UCSD-AML1 (cell line): ENCODE measurements around the gene FAT1.

Experiments
- DNase-seq: peaks from one replicate; lab custom pipeline; 2025; ENCODE audit not compliant: unreplicated experiment; lab: John Stamatoyannopoulos, UW

Gene FAT1

DNA sequence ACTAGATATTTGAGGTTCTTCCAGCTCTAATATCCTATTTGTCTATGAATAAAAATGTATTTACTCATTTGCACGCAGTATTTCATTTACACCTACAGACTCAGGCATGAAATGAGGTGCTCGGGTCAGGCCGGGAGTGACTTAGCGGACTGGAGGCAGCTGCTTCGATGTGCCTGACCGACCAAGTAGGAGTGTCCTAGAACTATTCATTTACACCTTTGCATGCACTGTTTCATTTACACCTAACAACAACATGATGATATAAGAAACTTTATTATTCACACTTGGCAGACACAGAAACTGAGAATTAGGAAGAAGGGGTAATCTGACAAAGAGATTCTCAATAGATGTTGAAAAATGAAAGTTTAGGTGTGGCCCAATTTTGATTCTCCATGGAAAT lies 28.7 kb upstream of the FAT1 start:
- no peak for DNase-seq

- DNase-seq, result no peak
Observed at GRCh38 chr4:186749611-186750281, 26.1 kb upstream of the FAT1 start.

- DNase-seq, result no peak
Observed at GRCh38 chr4:186746581-186746980, 22.9 kb upstream of the FAT1 start.

- DNase-seq, result no peak
Observed at GRCh38 chr4:186743261-186743660, 19.6 kb upstream of the FAT1 start.

- no peak for DNase-seq
Observed at GRCh38 chr4:186740822-186741221, 17.2 kb upstream of the FAT1 start.

GRCh38 chr4:186739802-186740434 lies 16.3 kb upstream of the FAT1 start:
- DNase-seq, result no peak

- DNase-seq, result no peak
Observed at GRCh38 chr4:186739317-186739716, 15.7 kb upstream of the FAT1 start.

- DNase-seq, result no peak
Observed at GRCh38 chr4:186738421-186738820, 14.8 kb upstream of the FAT1 start.

DNA sequence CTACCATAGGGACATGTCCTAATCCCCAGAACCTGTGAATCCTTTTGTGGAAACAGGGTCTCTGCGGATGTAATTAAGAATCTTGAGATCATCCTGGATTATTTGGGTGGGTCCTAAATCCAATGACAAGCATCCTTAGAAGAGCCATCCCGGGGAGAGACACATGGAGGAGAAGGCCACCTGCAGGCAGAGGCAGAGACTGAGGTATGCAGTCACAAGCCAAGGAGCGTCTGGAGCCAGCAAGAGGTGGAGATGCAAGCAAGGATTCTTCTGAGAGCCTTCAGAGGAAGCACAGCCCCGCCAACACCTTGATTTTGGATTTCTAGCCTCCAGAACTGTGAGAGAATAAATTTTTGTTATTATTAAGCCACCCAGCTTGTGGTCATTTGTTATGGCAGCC lies 13.8 kb upstream of the FAT1 start:
- DNase-seq, result no peak

GRCh38 chr4:186736466-186736865 lies 12.8 kb upstream of the FAT1 start:
- DNase-seq, result no peak

GRCh38 chr4:186734251-186734650 lies 10.6 kb upstream of the FAT1 start:
- no peak for DNase-seq

GRCh38 chr4:186733778-186734177 lies 10.1 kb upstream of the FAT1 start:
- no peak for DNase-seq

DNA sequence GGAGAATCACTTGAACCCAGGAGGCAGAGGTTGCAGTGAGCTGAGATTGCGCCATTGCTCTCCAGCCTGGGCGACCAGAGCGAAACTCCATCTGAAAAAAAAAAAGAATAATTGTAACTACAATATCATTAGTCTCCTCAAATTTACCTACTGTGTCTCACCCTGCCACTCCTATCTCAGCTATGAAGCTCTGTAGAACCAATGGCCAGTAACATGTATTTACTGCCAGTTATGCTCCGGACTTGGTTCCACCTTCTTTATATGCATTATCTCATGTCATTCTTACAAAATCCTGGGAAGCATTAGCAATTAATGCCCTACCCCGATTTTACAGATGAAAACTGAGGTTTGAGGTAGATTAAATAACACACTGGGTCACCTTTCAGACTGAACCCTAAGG lies 7.0 kb upstream of the FAT1 start:
- no peak for DNase-seq

DNA sequence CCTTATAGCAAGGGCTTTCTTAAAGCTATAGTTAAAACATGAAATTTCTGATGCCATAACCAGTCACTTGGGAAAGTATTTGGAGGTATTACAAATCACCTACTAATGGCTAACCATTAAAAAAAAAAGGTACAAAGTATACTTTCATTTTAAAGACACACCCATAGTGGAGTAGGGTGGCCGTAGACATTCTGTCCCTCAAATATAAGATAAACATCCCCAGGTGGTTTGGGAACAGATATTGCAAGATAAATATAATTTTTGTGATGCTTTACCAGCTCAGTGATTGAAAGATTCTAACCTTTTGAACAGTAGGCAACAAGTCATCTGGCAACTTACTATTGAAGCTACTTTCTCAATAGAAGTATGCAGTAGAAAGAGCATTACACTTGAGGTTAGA lies 6.2 kb upstream of the FAT1 start:
- DNase-seq, result no peak

DNA sequence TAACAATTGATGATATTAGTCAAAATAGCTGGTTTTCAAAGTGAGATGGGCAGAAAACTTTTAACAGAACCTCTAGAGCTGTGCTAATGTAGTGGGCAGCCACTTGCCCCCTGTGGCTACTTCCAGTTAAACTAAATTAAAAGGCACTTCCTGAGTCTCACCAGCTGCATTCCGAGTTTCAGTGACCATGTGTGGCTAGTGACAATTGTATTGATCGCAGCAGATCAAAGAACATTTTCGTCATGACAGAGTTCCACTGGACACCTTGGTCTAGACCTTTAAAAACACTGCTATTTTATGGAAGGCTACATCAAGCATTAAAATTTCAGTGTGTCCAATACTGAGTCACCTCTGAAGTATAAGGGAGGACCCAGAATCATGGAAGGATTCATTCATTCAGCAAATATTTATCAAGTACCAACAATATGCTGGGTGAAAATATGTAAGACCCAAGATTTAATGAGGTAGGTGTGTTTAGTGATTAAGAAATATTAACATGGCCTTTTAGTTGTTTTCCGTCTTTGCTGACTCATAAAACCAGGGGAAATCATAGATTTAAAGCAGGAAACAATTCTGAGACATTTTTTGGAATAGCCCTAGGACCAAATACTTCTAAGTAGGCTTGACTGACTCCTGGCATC lies 5.1 kb upstream of the FAT1 start:
- DNase-seq, result no peak

DNA sequence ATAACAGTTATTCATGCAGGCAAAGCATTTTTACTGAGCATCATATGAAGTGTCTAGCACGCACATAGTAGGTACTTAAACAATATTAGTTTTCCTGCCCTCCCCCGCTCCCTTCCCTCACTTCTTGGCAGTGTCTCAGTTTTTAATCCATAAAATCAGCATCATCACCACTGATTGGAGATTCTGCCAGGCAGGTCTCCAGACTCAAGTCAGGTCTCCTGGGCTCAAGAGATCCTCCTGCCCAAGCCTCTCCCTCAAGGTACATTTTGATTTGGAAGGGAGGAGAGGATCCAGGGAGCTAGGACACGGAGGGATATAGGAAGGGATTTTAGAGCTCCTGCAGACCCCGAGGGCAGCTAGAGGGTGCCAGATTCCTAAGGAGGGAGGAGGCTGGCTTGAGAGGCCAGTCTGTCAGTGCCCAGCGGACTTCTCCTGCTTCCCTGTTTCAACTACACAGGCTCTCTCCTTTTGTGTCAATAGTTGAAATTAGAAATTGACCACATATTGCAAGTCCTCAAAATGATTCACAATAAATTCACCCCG lies 4.4 kb upstream of the FAT1 start:
- DNase-seq, result no peak

- DNase-seq, result no peak
Observed at GRCh38 chr4:186727169-186727976, 3.7 kb upstream of the FAT1 start.

DNA sequence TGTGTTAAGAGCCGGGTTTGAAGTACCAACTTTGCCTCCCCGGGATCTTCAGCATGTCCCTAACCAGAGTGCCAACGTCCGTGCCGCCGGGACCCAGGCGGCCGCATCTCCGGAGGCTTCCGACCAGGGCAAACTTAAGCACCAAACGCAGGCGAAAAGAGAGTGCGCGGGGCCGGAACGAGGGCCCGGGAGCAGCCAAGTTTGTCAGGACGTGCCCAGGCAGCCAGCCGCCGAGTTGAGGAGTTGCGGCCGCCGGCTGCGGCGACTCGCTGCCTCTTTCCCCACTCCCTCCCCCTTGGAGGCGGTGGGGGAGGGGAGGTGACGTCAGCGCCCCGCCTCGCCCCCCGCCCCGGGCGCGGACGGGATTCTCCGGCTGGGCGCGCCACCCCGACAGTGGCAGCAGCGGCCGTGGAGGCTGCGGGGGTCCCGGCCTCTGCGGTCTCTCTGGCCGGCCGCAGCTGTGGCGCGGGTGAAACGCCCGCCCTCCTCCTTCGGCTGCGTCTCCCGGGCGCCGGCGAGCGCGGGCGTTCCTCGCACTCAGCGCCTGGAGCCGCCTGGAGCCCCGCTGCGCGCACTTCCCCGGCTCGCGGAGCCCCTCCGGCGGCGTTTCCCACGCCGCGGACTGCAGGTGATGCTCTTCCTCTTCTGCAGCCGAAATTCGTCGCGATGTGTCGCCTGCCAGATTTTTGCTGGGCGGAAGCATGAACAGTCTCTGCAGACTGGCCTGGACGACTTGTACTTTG lies 2.9 kb upstream of the FAT1 start:
- DNase-seq, result no peak

DNA sequence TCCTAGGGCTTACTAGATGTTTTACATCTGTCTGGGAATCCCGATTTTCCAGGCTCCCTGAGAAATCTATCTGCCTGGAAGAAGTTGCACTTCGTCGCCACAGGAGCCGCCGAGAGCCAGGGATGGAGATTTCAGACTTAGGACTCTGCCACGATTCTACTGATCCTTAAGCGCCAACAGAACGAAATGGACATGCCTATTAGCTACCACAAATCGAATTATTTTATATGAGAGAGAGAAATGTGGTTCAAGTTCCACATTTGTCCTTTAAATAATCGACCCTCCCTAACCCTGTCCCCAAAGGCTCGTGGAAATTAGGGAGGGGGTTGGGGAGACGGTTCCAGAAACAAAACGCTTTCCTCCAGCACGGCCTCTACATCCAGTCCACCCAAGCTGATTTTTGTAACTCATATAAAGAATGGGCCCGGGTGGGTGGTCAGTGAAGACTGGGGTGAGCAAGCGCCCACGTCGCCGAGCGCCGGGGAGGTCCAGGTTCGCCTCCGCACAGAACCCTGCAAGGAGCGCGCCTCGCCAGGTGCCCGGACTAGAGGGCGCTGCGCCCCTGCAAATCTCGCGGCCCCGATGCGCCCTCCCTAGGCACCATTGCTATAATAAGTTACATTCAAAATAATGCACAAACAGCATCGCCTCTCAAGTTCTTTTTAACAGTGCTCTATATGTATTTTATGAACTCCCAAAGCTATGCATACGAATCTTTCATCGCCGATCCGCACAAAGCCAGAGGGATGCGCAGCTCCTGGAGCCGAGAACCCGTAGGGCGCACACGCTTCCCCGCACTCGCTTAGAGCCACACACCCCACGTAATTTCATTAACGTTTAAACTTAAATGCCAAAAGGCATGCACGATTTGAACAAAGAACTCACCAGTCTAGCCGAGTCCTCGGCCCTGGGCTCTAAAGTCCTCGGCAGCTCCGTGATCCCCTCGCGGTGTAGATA lies 2.1 kb upstream of the FAT1 start:
- no peak for DNase-seq
